Inflammatory macrophage treated with lipopolysaccharide for 1 hour (primary cell): ENCODE results near the gene NPPC.

Experiments used
- DNase-seq, 2 donors: peaks; one replicate each; pipeline ENCODE4 v3.0.0-alpha.2; 2020 to 2022

NPPC gene

DNA sequence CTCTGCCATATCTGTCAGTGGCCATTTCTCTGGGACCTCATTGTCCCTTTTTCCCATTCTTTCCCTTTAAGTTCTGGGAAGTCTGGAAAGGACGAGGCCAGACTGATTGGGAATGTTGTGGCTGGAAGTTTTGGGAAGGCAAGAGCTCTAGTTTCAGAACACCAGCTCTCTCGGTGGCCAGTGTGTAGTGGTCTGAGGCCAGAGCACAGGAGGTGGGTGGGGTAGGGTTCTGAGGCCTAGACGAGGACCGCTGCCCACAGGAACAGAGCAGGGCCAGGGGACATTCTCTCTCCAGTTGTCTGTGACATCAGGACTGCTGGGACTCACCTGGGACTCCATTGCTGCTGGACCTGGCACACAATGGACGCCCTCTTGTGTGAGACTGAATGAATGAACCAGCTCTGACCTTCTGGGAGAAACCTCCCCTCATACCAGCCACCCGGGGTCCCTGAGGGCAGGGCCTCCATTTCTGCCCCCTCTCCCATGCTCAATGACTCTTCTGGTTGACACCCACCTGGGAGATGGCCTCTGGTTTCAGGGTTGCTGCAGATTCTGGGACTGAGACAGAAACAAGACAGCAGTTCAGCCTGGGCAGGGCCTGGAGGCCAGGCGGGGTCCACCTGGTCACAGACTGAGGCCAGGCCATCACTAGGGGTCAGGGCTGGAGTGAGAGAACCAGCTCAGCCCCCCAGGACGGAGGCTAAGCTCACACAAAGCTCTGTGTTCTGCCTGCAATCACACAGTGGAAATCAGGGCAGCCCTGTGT lies 8.4 kb upstream of the NPPC start:
- DNase-seq: no peak

DNA sequence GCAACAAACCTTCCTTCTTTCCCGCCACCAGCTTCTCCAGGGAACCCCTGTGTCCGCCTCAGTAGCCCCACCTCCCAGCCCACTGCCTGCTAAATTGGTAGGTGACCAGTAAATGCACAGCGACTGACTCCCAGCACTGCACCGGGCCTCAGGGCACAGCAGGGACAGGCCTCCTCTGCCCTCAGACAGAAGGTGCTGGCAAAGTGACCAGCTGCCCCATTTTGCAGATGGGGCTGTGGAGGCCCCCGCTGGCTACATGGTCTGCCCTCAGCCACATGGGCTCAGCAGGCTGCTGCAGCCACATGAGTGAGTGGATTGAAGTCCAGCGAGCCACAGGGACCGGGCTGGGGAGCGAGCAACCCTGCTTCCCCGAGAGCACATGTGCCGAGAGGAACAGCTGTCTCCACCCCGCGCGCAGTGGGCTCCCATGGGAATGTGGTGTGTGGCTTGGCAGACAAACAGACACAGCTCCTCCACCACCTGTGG lies 7.8 kb upstream of the NPPC start:
- DNase-seq: no peak

DNA sequence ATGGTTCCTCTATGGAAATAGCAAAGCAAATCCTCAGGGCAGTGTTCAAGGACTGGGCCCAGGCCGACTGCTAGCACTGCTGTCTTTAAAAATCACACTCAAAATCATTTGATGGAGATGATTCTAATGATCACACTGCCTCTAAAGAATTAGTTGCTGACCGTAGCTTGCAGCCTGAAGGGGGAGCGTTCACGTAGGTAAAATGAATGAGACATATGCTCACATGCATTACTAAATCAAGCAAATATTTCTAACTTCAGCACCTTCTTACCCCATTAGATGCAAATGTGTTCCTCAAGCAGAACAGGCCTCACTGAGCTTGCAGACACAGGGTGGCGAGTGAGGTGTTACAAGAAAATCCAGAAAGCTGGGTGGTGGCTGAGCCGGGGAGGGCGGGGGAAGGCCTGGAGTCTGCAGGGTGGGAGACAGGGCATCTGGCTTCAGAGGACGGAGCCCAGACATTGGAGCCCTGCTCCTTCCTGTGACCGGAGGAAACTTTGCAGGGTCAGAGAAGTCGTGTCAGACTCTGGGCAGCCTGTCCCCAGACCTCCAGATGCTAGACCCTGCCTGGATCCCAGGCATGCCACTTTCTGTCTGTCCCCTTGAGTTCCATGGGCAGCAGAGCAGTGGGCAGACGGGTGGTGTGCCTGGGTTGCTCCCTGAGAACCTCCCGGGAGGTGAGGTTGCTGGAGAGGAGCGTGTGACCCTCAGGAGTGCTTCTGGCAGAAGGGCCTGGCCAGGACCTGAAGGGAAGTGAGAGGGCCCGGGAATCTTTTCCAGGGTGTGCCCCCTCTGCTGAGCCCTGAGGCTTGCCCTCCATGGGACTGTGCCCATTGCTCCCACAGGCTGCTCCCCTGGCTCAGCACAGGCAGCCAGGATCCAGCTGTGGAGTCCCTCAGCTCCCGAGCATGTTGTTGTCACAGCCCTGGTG lies 7.1 kb upstream of the NPPC start:
- DNase-seq: no peak

DNA sequence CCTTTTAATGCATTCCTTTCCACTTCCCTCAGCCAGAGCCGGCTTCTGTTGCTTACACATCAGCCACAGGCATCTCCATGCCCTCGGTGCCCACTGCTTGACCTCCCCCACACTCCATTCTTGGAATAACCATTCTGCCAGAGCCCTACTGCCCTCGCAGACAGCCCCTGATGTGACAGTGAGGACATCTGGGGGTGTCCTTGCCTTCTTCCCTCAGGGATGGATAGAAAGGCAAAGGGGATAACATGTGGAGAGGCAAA lies 6.4 kb upstream of the NPPC start:
- no peak for DNase-seq

DNA sequence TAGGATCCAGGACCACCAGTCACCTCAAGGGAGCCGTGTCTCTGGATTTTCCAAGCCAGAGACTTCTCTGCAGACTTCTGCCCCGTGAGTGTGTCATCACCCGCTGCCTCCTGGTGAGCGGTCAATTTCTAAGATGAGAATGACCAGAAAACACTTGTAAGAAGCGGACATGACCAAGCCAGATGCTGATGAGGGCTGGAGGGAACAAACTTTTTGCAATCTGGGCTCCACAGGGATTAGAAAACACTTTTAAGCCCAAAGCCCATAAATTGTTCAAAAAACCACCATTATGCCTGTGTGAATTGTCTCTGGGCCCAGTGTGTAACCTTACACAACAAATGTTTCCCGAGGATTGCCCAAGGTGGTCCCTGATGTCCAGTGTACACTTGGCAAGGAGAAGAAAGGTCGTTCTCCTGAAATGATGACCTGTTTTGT lies 5.3 kb upstream of the NPPC start:
- DNase-seq: no peak

DNA sequence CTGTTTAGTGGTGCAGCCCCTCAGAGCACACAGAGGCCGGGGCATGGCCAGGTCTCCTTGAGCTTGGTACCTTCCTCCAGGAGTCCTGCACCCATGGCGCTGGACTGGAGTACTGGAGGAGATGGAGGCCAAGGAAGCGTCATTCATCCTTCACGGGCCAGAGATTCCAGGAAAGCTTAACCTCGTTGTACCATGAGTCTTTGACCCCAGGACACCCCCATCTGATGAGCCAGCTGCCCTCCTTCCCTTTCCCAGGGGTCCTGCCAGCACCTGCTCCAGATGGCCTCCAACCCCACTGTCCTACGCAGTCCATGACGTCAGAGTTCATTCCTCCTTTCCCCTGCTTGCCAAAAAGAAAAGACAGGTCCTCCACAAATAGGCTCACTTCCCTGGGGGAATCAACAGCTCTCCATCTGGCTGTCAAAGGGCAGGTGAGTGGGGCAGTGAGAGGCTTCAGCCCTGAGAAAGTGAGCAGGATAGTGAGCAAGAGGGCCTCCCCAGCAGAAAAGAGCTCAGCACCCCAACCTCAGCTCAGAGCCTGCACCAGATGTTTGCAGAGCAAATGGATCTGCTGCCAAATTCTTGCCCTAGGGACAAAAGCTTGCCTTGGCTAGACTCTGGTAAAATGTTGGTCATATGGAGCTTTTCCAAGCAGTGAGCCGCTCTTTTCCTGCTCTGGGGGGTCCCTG lies 4.5 kb upstream of the NPPC start:
- no peak for DNase-seq

DNA sequence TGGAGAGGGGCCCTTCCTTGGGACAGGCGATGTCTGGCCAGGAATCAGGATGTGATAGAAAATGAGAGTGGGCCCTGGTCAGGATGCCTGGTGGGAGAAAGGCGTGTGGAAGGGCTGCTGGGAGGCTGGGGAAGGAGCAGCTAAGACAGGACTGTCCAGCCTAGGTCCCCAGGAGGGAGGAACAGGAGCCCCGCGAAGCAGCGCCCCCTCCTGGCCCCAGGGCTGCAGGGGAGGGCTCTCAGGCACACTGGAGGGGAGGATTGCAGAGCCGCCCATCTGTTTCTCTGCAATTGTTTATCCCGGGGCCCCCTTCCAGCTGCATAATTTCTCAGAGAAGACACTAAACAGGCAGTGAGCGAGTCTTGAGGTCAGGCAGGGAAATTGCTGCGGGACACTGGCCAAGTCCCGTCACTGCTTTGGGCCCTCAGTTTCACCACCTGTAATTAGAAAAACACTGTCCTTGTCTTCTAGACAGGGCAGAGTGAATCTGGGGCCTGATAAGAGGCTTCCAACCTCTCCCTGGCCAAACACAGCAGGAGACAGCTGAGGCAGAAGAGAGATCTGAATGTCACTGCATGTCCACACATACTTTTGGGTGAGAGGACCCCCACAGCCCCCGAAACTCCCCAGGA lies 3.9 kb upstream of the NPPC start:
- no peak for DNase-seq

DNA sequence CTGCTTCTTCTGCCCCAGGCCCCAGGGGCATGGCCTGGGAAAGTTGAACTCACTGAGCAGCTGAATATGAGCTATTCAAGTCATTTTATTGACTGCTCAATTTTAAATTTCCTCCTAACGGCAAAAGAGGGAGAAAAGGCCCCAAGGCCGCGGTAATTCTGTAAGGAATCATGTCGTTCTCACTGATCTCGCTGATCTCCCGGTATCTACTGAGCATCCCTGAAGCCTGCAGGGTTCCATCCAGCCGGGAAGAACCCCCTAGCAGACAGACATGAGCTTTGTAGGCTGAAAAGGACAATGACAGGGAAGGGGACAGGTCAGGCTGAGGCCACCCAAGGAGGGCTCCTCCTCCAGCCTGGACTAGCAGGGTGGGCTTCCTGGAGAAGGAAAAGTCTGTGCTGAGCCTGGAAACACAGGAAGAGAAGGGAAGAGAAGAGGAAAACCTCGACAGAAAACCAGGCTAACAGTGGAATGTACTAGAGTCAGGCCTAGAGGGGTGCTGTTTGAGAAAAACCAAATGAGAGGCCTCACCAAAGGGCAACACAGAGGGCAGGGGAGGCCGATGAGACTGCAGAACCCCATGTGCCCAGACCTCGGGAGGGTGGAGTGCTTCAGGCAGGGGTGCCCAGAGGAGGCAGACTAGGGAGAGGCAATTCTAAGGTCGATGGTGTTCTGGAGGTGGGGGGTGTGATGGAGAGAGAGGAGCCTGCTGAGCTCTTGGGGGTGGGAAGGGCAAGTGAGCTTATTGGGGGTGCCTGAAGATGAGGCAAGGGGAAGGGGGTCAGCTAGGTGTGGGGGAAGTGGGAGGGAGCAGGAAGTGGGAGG lies 2.9 kb upstream of the NPPC start:
- no peak for DNase-seq

DNA sequence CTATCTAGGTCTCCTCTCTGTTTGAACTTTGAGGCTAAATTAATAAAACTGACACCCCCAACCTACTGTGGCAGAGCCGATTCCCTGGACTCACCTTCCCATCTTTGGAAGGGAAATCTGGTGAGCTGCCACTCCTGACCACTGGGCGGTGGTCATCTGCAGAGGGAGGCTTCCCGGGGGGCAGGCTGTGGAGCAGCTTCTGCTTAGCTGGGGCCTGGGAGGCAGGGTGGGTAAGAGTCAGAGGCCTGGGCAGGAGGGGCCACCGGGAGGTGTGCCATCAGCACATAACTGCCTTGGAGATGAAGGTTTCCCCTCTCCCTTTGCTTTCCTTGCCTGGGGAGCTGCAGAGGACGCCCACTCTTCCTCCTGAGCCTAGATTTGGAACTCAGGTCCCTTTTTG lies 2.3 kb upstream of the NPPC start:
- DNase-seq: no peak

DNA sequence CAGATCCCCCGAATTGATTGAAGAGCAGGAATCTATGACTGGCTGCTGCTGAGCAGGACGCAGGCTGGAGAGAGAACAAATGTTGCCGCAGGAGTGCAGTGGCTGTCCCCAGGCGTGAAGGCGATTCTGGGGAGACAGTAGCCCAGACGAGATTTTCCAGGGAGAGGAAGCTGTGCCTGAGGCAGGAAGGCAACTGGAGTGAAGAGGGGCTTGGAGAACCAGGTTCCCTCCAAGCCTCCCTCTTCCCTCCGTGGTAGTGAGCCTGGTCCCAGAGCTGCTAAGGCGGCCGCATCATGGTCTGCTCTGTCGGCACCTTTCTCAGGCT lies 1.3 kb upstream of the NPPC start:
- DNase-seq: no peak

DNA sequence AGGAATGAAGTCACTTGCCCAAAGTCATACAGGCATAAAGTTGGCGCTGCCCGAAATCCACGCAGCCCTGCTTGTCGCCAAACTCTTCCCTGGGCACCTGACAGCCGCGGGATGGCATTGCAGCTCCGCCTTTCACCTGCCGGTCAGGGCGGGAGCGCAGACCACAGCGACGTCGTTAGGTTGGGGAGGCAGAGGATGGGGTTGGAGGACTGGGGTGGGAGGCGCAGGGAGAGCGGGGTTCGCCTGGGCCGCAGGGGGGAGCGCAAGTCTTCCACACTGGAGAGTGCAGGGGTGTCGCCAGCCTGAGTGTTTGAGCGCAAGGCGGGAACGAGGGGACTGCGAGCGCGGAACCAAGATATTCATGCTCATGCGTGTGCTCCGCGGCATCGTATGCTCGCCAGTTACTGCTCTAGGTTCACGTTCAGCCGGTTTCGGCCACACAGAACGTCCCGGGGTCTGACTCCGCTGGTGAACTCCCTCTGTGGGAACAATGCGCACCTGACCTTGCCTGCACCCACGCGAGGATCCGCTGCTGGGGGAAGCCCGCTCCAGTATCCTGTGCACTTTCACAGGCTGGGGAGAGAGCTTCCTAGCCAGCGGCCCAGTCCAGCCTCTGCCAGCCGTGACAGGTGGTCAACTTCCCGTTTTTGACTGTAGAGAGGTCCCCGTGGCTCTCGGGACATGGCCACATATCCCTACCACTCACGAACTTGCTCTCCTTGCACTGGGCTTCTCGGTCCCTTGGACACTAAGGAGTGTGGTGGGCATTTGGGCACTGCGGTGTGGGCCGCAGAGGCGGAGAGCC lies 767 bp upstream of the NPPC start:
- peak in 1 of 2 donors; percentile 7 for DNase-seq

DNA sequence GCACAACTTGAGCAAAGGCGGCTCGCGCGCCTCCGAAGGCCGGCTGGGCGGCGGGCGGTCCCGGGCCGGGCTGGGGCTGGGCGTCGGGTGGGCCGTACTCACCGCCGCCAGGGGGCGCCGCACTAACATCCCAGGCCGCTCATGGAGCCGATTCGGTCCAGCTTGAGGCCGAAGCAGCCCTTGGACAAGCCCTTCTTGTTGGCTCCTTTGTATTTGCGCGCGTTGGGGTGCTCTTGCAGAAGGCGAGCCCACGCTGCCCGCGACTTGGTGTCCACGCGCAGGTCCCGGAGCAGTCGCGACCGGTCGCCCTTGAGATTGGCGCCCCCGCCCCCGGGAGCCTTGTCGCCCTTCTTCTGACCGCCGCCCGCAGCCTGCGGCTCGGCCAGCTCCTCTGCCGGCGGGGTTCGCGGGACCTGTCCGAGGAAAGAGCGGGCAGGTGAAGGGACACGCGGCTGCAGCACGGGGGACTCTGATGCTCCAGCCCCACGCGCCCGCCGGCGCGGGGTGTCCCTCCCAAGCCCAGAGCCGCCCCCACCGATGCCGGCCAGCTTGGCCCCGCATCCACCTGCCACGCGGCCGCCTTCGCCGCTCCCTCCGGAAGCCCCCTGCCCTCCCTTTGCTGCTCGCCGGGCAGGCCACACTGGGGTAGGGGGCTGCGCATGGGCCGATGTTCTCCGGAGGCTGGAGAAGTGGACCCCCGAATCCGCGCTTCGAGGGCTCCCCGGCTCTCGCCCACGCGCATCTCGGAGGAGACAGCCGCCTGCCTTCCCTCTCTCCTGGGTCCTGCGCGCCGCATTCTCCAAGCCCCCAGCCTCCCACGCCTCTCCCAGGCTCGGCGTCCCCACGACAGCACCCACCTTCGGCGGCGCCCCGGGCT lies 655 bp downstream of the NPPC start:
- DNase-seq: peak; percentile 42 to 86

DNA sequence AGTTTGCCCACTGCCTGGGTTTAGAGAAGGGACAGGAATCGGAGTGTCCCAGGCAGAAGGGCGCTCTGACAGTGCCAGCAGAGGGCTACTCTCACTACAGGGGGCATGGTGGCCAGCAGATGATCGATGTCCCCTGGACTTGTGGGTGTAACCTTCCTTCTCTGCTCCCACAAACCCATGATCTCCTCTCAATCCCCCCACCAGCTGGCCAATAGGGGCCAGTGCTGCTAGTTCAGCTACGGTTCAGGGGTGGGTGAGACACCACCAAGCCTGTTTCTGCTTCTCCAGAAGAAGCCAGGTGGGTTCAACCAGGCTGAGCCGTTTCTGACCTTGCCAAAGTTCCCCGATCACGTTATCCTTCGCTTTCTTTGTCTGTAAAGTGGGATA lies 1.3 kb downstream of the NPPC start:
- DNase-seq: no peak

DNA sequence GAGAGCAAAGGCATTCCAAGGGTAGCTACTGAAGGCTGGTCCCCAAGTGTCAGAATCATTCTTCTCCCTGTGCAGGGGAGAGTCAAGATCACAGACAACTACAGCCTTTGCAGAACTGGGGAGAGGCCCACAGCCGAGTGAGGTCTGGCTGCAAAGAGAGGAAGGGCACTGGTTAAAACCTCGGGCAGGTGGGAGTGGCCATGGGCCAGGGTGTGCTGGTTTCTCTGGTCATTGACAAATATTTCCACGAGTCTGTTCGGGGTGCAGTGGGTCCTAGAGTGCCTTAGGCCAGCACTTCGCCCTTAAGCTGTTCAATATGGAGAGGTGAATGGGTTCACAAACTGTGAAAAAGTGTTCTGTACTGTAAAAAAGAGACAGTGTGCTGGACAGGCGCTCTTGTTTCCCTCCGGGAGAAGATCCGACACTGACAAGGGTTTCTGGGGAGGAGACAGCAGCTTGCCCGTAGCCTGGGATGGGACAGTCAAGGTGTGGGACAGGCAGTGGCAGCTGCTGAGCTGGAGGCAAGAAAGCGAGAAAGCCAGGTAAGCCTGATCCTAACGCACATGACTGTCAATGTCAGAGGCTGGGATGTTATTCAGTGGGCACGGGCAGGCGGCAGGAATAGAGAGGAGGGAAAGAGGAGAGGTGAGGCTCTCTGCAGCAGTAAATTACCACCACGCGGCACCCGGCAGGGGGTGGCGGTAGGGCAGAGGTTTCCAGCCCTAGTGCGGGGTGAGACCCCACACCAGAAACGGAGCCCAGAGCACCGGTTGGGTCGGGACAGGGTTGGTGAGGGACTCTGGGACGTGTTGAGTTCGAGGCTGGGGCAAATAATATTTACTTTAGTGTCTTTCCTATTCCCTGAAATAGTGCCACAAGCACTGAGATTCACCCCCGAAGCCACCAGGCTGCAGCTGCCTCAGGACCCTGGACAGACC lies 2.0 kb downstream of the NPPC start:
- no peak for DNase-seq

DNA sequence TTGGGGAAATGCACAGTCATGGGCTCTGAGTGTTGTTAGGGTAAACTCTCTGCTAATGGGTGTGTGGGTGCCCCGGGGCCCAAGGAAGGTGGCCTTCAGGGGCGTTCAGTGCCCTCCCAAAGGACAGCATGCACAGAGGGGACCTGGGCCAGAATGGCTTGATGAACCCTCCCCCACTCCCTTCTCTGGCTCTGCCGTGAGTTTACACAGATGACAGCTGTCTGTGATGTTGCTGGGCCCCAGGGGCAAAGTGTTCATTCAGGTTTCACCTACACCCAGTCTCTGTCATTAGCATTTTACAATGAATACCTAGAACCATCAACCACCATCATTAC lies 3.2 kb downstream of the NPPC start:
- DNase-seq: no peak

DNA sequence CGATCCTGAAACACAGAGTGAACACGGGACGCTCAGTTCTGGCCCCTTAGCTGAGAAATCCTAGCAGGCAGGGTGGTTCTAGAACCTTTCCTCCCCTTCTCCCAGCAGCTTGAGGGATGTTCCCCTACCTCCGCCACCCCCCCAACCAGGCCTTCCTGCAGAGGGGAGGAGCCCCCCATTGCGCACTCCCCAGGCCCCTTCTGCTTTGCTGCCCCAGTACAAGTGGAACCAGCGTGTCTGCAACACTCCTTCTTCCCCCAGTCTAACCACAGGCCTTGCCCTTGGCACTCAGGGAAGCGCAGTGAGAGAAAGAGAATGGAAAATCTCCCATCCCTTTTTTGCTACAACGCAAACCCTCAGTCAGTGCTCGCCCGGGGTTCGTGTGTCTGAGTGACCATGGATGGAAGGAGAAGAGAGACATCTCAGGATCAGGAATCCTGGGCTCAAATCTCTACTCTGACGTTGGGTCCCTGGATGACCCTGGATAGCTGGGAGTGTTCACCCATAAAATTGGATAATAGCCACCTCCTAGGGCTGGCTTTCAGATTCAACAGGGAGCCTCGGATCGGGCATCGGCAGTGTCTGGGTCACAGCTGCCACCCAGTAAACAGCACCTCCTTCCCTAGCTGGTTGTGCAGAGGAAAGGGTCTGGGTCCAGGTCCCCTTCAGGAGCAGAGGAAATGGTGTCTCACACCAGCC lies 3.7 kb downstream of the NPPC start:
- no peak for DNase-seq

DNA sequence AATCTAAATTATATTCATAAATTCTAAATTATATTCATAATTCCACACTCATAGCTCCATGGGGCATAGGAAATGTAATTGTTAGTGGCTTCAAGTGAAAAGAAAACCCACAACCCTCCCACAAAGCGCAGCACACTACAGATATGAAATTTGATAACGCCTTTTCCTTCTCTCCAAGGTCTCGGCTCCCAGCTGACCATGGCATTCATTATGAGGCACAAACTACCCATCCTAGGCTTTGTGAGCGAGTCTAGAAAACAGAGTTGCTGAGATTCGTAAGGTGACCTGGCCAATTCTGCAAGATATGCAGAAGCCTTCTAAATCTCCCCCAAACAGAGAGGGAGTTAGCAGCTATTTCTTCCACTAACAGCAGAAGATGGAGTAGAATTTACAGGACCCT lies 5.4 kb downstream of the NPPC start:
- no peak for DNase-seq

DNA sequence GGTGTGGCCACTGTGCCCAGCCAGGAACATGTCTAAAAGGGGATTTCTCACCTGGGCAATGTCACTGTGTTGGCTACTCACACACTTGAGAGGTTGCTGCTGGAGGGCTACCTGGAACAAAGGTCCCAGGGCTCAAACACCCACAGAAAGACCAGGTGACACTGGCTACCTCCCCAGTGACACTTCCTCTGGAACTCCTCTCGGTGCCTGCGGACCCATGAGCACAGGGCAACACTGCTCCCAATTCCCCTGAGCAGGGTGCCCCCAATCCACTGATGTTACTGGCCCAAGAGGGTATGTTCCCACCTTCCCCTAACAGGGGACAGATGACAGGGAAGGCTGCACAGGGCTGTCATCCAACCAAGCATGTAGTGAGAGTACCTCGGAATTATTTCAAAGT lies 5.8 kb downstream of the NPPC start:
- no peak for DNase-seq
